Measurements from ENCODE around the gene INO80.

- no peak for TF ChIP-seq POLR2AphosphoS5 (IDR thresholded peaks at IDR 0.05)
- TF ChIP-seq CTCF (IDR thresholded peaks at IDR 0.05) = no peak
- no peak for TF ChIP-seq POLR2A (IDR thresholded peaks at IDR 0.05)
Observed at GRCh38 chr15:40992825-40993224, 123.3 kb downstream of the INO80 start.

Measured in prostate gland (tissue), 2 donors.